H9 (cell line): ENCODE measurements around the gene INSC. TPM values are rescaled to one million over a fixed set of nuclear protein-coding genes. Genes with fewer than 3 reads are reported as not detected.

Experiments
- DNase-seq: peaks from one replicate; pipeline ENCODE4 v3.0.0-alpha.2; 2017
- H2AFZ ChIP-seq: one replicate; pipeline ENCODE4 v1.6.1; 2013; ENCODE audit warnings: mild to moderate bottlenecking, low read length, control low read depth, moderate library complexity
- H2AK5ac ChIP-seq: 2 replicates; pipeline ENCODE4 v1.6.1; 2013; ENCODE audit warnings: low read length, control low read depth, mixed read lengths; ENCODE audit not compliant: insufficient read length
- H2BK120ac ChIP-seq: one replicate; pipeline ENCODE4 v1.6.1; 2013; ENCODE audit warnings: low read depth, mild to moderate bottlenecking, low read length, control low read depth, inconsistent platforms; ENCODE audit not compliant: poor library complexity, severe bottlenecking
- H2BK12ac ChIP-seq: 2 replicates; pipeline ENCODE4 v1.6.1; 2013; ENCODE audit warnings: low read length, control low read depth, mixed read lengths, low read depth; ENCODE audit not compliant: insufficient read length
- H2BK15ac ChIP-seq: 2 replicates; pipeline ENCODE4 v1.6.1; 2013; ENCODE audit warnings: low read depth, low read length, control low read depth
- H2BK20ac ChIP-seq: one replicate; pipeline ENCODE4 v1.6.1; 2013; ENCODE audit warnings: low read depth, mild to moderate bottlenecking, low read length, control low read depth, inconsistent platforms; ENCODE audit not compliant: poor library complexity, severe bottlenecking
- H2BK5ac ChIP-seq: 2 replicates; pipeline ENCODE4 v1.6.1; 2013; ENCODE audit warnings: low read length, control low read depth, mixed read lengths; ENCODE audit not compliant: insufficient read length
- H3K14ac ChIP-seq: 2 replicates; pipeline ENCODE4 v1.6.1; 2013; ENCODE audit warnings: low read length, control low read depth; ENCODE audit not compliant: insufficient read depth
- H3K18ac ChIP-seq: 2 replicates; pipeline ENCODE4 v1.6.1; 2013; ENCODE audit warnings: low read depth, mild to moderate bottlenecking, mixed read lengths, low read length, control low read depth; ENCODE audit not compliant: insufficient read length
- H3K23ac ChIP-seq: 2 replicates; pipeline ENCODE4 v1.6.1; 2013; ENCODE audit warnings: low read length, control low read depth, mixed read lengths, low read depth; ENCODE audit not compliant: insufficient read length
- H3K23me2 ChIP-seq: 2 replicates; pipeline ENCODE4 v1.6.1; 2013; ENCODE audit warnings: low read depth, mild to moderate bottlenecking, mixed read lengths, low read length, control low read depth; ENCODE audit not compliant: insufficient read length, poor library complexity, severe bottlenecking
- H3K27ac ChIP-seq: 2 replicates; pipeline ENCODE4 v1.5.1; 2013; ENCODE audit warnings: low read length, control low read depth, mixed read lengths, low read depth; ENCODE audit not compliant: insufficient read length
- H3K27me3 ChIP-seq: 2 replicates; pipeline ENCODE4 v1.6.1; 2013; ENCODE audit warnings: low read length, control low read depth, inconsistent platforms; ENCODE audit not compliant: insufficient read depth
- H3K4ac ChIP-seq: 2 replicates; pipeline ENCODE4 v1.6.1; 2013; ENCODE audit warnings: low read depth, mild to moderate bottlenecking, control low read depth, inconsistent platforms, low read length, moderate library complexity
- H3K4me1 ChIP-seq: 2 replicates; pipeline ENCODE4 v1.6.1; 2013; ENCODE audit warnings: low read length, control low read depth, inconsistent platforms; ENCODE audit not compliant: insufficient read depth
- H3K4me2 ChIP-seq: 2 replicates; pipeline ENCODE4 v1.6.1; 2013; ENCODE audit warnings: low read length, control low read depth, mixed read lengths; ENCODE audit not compliant: insufficient read length, insufficient read depth
- H3K56ac ChIP-seq: 2 replicates; pipeline ENCODE4 v1.6.1; 2013; ENCODE audit warnings: low read depth, mild to moderate bottlenecking, mixed read lengths, low read length, control low read depth; ENCODE audit not compliant: insufficient read length
- H3K79me1 ChIP-seq: 2 replicates; pipeline ENCODE4 v1.6.1; 2013; ENCODE audit warnings: low read depth, mild to moderate bottlenecking, moderate library complexity, low read length, control low read depth, inconsistent platforms; ENCODE audit not compliant: insufficient read depth, poor library complexity, severe bottlenecking
- H3K79me2 ChIP-seq: 2 replicates; pipeline ENCODE4 v1.6.1; 2013; ENCODE audit warnings: low read length, control low read depth, inconsistent platforms; ENCODE audit not compliant: insufficient read depth
- H3K9ac ChIP-seq: 2 replicates; pipeline ENCODE4 v1.6.1; 2013; ENCODE audit warnings: low read length, control low read depth, mixed read lengths; ENCODE audit not compliant: insufficient read length; ENCODE audit errors: extremely low read depth
- H3K9me3 ChIP-seq: one replicate; pipeline ENCODE4 v1.6.1; 2013; ENCODE audit warnings: low read depth, low read length, inconsistent platforms; ENCODE audit not compliant: control insufficient read depth
- H3T11ph ChIP-seq: one replicate; pipeline ENCODE4 v1.6.1; 2013; ENCODE audit warnings: mild to moderate bottlenecking, low read length, control low read depth, inconsistent platforms
- H4K20me1 ChIP-seq: one replicate; pipeline ENCODE4 v1.6.1; 2013; ENCODE audit not compliant: control insufficient read depth, insufficient read length, insufficient read depth
- H4K5ac ChIP-seq: 2 replicates; pipeline ENCODE4 v1.6.1; 2013; ENCODE audit warnings: low read depth, mild to moderate bottlenecking, mixed read lengths, low read length, control low read depth; ENCODE audit not compliant: insufficient read length
- H4K8ac ChIP-seq: replicated peaks from 2 replicates; pipeline ENCODE4 v1.6.1; 2013; ENCODE audit warnings: low read length, control low read depth, mixed read lengths, low read depth; ENCODE audit not compliant: insufficient read length
- H4K91ac ChIP-seq: 2 replicates; pipeline ENCODE4 v1.6.1; 2013; ENCODE audit warnings: low read depth, mild to moderate bottlenecking, moderate library complexity, mixed read lengths, low read length, control low read depth; ENCODE audit not compliant: insufficient read length
- H3K27ac Mint-ChIP-seq, 3 experiments: 2 replicates in 2 of 3; 3 replicates in 1 of 3; pipeline ENCODE4 v1.8.0; 2020 to 2021; ENCODE audit warnings: mixed read lengths in 3 of 3, mild to moderate bottlenecking in 1 of 3, moderate library complexity in 1 of 3
- H3K27me3 Mint-ChIP-seq: 2 replicates; pipeline ENCODE4 v1.8.0; 2021; ENCODE audit warnings: low read depth, mild to moderate bottlenecking, moderate library complexity, mixed read lengths
- H3K36me3 Mint-ChIP-seq, 3 experiments: 2 replicates in 2 of 3; 3 replicates in 1 of 3; pipeline ENCODE4 v1.8.0; 2020 to 2021; ENCODE audit warnings: low read depth in 3 of 3, mixed read lengths in 3 of 3; ENCODE audit not compliant: insufficient read depth in 1 of 3
- H3K4me1 Mint-ChIP-seq, 2 experiments: 2 replicates each; pipeline ENCODE4 v1.8.0; 2020; ENCODE audit warnings: mixed read lengths in 2 of 2
- H3K4me3 Mint-ChIP-seq, 2 experiments: 2 replicates in 1 of 2; 3 replicates in 1 of 2; pipeline ENCODE4 v1.8.0; 2020 to 2021; ENCODE audit warnings: mild to moderate bottlenecking in 2 of 2, mixed read lengths in 2 of 2, moderate library complexity in 1 of 2
- H3K9me3 Mint-ChIP-seq, 2 experiments: 2 replicates in 1 of 2; 3 replicates in 1 of 2; pipeline ENCODE4 v1.8.0; 2020; ENCODE audit warnings: mild to moderate bottlenecking in 2 of 2, mixed read lengths in 2 of 2, moderate library complexity in 1 of 2
- WGBS: extraction: QIAGEN DNeasy Blood & Tissue Kit; methylation state at CpG from one replicate; pipeline ENCODE4 v1.1.7; 2013; ENCODE audit warnings: missing lambda C conversion rate, low lambda C conversion rate, mixed read lengths; ENCODE audit not compliant: insufficient read length; ENCODE audit errors: extremely low coverage; 5-methylcytosine and 5-hydroxymethylcytosine counted together
- total RNA-seq: library from RNA; stranded (reverse); gene quantifications from 2 replicates; pipeline ENCODE4 v1.2.1, GENCODE V29; 2021
- TF ChIP-seq, protein P1 (sequence below): fragments of 200-600 bp; sonication (generic); conservative IDR thresholded peaks from 3 replicates; pipeline ENCODE4 v1.8.0; 2021; ENCODE audit warnings: antibody characterized with exemption, mild to moderate bottlenecking

The INSC gene
- total RNA-seq, 1 experiment from 2014 or later: not detected

DNA sequence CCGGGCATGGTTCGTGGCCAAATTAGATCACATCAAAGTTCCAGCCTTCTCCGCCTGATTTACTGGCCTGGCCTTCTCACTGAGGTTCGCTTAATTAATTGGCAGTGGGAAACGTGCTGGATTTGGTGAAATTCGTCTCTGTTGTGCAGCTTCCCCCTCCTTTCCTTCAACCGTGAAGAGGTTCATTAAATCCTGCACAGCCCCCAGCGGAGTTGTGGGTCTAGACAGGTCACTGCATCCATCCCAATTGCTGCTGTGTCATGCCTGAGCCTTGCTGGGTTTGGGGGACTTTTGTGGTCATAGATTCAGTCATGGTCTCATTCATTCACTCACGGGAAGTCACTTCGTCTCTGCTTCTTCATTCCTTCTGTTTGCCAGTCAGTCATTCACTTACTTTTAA lies 90.0 kb downstream of the INSC start:
- H3K79me2 ChIP-seq: no peaks in the 10 kb centered on the region
- no peak overlapping the region for H3K27ac Mint-ChIP-seq
- TF ChIP-seq, protein P1, sequence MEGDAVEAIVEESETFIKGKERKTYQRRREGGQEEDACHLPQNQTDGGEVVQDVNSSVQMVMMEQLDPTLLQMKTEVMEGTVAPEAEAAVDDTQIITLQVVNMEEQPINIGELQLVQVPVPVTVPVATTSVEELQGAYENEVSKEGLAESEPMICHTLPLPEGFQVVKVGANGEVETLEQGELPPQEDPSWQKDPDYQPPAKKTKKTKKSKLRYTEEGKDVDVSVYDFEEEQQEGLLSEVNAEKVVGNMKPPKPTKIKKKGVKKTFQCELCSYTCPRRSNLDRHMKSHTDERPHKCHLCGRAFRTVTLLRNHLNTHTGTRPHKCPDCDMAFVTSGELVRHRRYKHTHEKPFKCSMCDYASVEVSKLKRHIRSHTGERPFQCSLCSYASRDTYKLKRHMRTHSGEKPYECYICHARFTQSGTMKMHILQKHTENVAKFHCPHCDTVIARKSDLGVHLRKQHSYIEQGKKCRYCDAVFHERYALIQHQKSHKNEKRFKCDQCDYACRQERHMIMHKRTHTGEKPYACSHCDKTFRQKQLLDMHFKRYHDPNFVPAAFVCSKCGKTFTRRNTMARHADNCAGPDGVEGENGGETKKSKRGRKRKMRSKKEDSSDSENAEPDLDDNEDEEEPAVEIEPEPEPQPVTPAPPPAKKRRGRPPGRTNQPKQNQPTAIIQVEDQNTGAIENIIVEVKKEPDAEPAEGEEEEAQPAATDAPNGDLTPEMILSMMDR: no peak

More for the DNA sequence above, 90.0 kb downstream of the INSC start:
- H3K4me1 Mint-ChIP-seq: no peaks in the 10 kb centered on the region
- Histone ChIP-seq H2BK20ac (no peak overlapping the region), H2BK12ac (no peak overlapping the region), H2BK5ac (no peak overlapping the region), H2BK15ac (no peak overlapping the region), H3K9ac (no peak overlapping the region), H4K8ac (no peak overlapping the region), H3K4ac (no peak overlapping the region), H3K79me1 (no peaks in the 10 kb centered on the region), H4K91ac (no peak overlapping the region), H3K14ac (no peak overlapping the region), H2BK120ac (no peak overlapping the region), H3K4me2 (no peak overlapping the region), H3K56ac (no peak overlapping the region), H3T11ph (no peak overlapping the region), H3K27ac (no peak overlapping the region), H2AFZ (no peak overlapping the region), H3K4me1 (no peaks in the 10 kb centered on the region), H3K18ac (no peak overlapping the region), H3K27me3 (no peaks in the 10 kb centered on the region), H3K23ac (no peak overlapping the region), H2AK5ac (no peak overlapping the region), H3K9me3 (no peaks in the 10 kb centered on the region), H4K5ac (no peak overlapping the region), H3K23me2 (no peaks in the 10 kb centered on the region), H4K20me1 (no peaks in the 10 kb centered on the region)
- no CpG with 5 or more reads among the region's 10 CpGs for WGBS
- no peaks in the 10 kb centered on the region for H3K9me3 Mint-ChIP-seq
- no peaks in the 10 kb centered on the region for H3K36me3 Mint-ChIP-seq
- H3K4me3 Mint-ChIP-seq: no peak overlapping the region
- H3K27me3 Mint-ChIP-seq: peaks cover 6% of the 10 kb centered on the region
- DNase-seq: no peak
